GM18870 (cell line): ENCODE measurements around the gene MLN.
A peak's percentile ranks its signal among the peaks of the same experiment; 100 is the strongest.

ENCODE experiments used
- ATAC-seq: cut with Tn5 transposase; IDR thresholded peaks from one replicate; pipeline ENCODE4 v1.9.1; 2021; ENCODE audit warnings: moderate library complexity; ENCODE audit not compliant: unreplicated experiment

The MLN gene, protein sequence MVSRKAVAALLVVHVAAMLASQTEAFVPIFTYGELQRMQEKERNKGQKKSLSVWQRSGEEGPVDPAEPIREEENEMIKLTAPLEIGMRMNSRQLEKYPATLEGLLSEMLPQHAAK

GRCh38 chr6:33803571-33804053 lies at the start of gene MLN:
TSS of gene MLN (minus strand) at chr6:33804003. CDS start at chr6:33801163, 2,840 bp downstream.
- ATAC-seq: no peak

DNA sequence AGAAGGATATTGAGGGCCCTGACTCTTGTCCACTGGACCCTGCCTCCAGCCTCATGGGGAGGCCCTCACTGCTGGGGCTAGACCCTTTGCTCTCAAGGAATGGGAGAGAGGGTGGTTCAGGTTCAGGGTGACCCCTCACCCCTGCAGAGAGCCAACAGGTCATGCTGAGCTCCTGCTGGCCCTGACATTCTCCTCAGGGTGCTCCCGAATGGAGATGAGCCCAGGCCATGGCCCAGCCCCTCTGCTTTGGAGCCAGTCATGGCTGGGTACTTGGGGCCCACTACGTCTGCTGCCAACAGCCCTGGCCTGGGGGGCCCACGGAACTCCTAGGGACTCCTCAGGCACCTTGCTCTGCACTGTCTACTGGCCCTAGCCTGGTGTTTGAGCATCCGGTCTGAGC lies 49.2 kb upstream of the MLN start:
- ATAC-seq: no peak

DNA sequence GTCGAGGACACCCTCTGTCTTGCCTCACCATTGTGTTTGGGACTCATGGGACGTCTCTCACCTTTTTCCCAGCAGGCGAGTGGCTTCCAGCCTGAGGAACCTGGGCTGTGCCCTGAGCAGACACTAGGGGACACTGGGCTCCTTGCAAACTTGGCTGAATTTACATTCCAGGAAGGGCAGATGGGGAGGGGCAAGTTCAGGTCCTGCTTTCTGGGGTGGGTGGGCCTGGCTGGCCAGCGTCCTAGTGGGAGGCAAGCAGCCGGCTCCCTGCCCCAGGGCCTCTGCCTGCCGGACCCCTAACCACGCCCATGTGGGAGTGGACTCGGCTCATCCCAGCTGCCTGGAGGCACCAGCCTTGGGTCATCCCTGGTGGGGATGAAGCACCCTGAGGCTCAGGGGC lies 48.2 kb upstream of the MLN start:
- ATAC-seq: no peak

DNA sequence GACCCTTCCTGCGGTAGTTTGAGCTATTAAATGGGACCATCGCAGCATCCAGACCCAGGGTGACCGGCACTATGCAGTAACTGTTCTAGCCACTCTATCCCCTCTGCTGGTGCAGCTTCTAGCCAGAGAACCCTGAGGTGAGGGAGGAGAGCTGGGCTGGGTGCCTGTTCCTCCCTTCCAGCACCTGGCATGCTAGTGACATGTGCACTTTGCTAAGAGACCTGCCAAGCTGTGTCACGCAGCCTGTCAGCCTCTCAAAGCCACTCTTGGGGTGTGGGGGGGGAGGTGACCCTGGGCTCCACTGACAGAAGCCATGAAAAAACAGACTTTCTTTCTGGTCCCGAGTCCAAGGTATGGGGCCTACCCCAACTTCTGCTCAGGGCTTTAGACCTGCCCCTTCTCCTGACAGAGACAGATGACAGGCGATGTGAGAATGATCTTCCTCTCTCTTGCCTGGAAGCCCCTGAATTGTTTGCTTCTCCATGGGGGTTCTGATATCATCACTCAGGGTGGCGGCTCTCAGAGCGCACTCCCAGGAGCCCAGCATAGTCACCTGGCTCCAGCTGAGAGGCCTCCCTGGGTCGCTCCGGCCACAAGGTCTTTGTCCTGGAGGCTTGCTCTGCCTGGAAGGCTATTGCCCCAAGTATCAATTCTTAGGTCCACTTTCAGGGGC lies 47.2 kb upstream of the MLN start:
- ATAC-seq: no peak

DNA sequence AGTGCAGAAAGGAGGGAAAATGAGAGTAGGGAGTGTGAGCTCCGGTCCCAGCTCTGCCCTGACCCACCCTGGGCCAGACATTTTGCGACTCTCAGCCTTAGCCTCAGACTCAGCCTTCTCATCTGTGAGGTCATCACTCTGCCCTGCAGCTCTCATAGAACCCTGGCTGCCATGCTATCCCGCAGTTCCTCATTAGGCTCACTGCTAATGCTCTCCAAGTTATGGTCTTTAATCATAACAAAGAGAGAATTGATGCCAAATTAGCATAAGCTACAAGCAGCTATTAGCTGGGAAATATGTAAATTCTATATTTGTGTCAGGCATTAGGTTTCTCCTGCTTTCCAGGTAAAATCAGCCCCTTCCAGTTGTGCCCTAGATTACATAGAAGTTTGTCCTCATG lies 46.5 kb upstream of the MLN start:
- ATAC-seq: no peak

GRCh38 chr6:33849500-33850075 lies 45.8 kb upstream of the MLN start:
- no peak for ATAC-seq

GRCh38 chr6:33848484-33848883 lies 44.7 kb upstream of the MLN start:
- no peak for ATAC-seq

DNA sequence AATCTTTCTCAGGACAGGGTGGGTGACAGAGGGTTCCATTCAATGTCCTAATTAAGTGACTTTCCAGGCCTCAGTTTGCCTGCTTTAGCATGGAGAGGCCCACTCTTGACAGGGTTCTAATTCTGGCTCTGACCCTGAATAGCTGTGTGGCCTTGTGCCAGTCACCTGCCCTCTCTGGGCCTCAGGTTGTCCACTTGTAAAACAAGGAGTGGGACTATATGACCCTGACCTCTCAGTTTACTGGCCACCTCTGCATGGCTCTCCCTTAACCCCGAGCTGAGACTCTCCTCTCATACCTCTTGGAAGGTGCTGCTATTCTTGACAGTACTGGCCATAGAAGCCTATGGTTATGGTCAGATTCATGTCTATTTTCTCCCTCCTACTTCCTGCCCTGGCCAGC lies 44.1 kb upstream of the MLN start:
- ATAC-seq: no peak

- ATAC-seq: no peak
These were observed 43.3 kb upstream of the MLN start for GRCh38 chr6:33847078-33847477.

- ATAC-seq: no peak
These were observed 42.4 kb upstream of the MLN start for GRCh38 chr6:33846226-33846625.

DNA sequence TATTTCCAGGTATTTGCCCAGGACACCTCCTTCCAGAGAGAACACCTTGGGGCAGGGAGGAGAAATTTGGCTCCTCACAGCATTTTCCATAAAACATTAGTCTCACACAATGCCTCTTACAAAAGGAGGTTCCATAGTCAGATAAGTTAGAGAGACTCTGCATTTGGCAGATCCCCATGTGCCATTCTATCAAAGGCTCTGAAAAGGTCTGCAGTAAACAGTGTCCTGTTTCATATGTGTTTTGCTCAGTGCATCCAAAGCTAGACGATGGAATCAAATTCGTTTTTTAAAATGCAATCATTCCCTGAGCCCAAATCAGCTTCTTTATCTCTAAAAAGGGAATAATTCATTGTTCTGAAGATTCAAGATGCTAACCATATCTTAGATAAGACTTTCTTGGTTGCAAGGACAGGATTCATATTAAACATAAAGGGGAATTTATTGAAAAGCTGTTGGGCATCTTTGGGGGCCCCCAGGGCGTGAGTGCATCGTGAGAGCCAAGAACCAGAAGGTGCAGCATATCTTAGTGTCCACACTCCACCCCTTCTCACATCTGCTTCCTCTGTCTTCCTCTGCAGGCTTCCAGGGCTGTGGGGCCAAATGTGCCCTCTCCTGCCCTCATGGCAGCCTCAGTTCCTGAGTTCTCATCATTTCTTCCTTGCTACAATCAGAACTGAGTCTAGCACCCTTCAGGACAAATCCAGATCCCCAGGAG lies 41.4 kb upstream of the MLN start:
- ATAC-seq: no peak

DNA sequence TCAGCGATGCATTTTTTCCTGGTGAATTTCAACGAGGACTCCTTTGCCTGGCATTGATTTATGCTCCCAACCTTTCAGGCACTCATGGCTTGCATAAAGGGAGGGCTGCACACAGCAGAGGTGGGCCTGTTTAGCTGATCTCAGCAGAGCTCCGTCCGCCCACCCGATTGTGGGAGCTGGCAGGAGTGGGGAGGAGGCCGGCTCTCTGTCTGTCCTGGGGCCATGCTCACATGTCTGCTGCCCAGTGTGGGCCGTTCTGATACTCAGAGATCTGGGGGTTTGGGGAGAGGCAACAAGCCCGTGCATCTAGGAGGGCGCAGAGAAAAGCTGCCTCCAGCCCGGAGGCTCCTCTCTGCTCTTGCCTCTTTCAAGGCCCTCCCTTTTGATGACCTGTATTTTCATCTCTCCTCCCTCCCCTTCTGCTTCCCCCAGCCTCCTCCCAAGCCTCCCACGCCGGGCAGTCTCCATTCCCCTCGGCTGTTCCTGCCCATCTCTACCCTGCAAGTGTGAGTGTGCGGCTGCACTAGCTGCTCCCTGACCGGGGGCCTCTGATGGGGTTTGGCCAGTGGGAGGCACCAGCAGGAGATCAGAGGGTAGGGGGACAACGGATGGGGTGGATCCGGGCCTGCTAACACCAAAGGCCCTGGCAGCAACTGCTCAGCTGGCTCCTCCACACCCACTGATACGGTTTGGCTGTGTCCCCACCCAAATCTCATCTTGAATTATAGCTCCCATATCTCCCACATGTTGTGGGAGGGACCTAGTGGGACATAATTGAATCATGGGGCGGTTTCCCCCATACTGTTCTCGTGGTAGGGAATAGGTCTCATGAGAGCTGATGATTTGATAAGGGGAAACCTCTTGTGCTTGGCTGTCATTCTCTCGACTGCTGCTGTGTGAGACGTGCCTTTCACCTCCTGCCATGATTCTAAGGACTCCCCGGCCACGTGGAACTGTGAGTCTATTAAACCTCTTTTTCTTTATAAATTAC lies 39.6 kb upstream of the MLN start:
- ATAC-seq: no peak

DNA sequence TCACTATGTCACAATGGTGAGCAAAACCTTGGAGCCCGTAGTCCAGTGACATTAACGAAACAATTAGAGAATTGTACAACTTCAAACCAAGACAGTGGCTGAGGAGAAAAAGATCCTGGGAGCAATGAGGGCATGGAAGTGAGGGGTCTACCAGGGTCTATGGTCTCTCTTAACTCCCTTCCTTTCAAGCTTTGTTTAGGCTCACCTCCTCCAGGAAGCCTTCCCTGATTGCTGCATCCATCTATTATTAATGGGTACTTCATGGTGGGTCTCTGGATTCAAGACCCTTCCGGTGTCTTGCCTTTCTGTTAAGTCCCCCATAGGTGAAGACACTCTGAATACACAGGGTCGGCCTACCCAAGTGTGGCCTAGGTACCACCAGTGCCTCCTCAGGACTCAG lies 38.1 kb upstream of the MLN start:
- no peak for ATAC-seq

DNA sequence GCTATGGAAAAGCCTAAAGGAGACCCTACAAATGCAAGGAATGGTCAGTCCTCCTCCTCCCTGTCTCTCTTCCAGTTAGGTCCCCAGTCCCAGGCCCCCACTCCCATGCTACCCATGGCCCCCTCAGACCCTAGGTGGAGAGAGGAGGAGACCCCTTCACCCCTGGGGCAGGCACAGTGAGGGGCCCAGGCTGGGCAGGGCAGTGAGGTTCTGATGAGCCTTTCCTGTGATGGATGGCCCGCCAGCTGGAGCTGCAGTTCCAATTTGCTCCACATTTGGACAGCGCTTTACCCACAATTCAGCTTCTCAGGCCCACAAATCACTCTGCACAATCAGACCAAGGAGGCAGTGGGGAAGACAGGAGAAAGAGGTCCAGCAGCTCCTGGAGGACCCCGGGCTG lies 37.3 kb upstream of the MLN start:
- ATAC-seq: no peak

GRCh38 chr6:33840048-33840926 lies 36.5 kb upstream of the MLN start:
- peak; percentile 70 for ATAC-seq

DNA sequence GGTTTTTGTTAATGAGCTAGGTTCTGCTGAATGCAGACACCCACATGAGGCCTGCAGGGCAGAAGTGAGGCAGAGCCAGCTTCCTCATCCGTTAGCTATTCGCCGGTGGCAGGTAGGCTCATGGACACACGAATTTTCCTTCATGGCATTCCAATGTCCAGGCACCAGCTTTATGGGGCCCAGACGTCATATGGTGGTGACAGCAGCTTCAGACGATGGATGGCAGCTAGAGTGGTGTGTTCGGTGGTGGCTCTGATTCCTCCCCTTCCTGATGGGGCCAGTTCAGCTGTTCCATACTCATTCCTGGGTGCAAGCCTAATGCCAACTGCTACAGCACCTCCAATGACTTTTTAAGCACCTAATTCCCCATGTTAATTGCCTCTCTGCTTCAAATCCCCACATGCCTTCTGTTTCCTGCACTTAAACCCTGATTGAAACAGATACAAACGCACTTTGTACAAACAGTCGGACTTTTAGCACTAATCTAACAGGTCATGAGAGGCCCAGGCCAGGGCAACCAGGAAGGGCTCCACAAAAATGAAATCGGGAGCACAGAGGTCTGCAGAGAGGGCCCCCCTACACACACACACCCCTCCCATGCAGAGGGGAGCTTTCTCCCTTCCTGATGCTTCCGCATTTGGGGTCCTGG lies 35.7 kb upstream of the MLN start:
- ATAC-seq: no peak

DNA sequence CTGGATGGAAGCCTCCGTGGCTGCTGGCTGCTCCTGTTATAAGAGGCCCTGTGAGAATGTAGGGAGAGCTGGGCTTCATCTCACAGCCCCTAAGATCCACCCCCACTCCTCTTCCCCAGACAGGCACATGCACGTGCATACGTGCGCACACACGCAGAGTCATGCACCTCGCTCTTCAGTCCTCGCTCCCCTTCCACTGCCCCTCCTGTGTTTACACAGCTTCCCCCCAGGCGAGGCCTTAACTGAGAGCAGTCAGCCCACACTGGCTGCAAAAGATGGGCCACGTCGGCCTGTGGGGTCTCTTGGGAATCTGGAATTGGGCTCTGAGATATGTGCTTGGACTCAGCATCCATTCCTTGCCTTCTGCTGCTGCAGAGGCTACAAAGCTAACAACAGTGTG lies 35.2 kb upstream of the MLN start:
- ATAC-seq: no peak

DNA sequence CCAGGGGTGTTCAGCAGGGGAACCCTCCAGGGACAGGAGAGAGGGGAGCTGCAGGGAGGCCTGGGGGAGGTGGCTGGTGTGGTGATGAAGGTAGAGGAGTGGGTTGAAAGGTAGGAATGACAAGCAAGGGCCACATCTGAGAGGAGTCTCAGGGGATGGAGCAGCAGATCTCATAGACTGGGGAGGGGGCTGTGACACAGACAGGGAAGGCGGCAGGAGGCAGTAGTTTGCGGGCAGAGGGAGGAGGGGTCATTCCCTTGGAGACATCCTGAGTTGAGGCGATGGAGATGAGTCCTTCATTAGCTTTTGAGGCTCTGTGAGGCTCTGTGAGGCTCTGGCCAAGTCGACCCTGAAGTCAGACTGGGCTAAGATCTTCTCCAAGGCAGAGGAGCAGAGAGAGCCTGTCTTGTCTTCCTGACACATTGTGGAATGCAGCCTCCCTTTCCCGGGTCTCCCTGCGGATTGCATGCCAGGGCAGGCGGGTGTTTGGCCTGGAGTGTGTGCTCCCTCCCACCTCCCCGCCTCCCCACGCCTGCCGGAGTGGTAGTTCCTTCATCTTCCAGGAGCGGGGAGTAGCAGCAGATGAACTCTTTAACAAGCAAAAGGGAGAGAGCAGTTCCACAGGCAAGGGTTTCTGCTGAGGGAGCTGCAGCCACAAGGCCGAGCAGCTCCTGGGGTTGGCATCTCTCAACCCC lies 34.3 kb upstream of the MLN start:
- no peak for ATAC-seq
